ENCODE measurements around the gene RDH12.

DNA sequence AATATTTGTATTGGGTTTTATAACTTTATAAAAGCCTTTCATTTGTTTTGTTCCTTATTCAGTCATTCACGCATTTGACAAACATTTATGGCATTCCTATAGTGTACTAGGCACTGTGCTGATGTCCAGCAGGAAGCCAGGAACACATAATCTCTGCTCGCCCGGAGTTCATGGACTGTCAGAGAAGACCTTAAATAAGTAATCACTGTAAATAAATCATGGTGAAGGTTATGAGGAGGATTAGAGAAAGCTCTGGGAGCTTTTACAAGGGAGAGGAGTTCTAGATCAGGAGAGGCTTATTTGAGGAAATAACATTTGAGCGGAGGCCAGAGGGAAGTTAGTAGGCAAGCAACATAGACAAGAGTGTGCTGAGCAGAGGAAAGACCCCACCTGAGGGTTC is 4.7 kb upstream of the RDH12 start:
- TF ChIP-seq, protein P1, sequence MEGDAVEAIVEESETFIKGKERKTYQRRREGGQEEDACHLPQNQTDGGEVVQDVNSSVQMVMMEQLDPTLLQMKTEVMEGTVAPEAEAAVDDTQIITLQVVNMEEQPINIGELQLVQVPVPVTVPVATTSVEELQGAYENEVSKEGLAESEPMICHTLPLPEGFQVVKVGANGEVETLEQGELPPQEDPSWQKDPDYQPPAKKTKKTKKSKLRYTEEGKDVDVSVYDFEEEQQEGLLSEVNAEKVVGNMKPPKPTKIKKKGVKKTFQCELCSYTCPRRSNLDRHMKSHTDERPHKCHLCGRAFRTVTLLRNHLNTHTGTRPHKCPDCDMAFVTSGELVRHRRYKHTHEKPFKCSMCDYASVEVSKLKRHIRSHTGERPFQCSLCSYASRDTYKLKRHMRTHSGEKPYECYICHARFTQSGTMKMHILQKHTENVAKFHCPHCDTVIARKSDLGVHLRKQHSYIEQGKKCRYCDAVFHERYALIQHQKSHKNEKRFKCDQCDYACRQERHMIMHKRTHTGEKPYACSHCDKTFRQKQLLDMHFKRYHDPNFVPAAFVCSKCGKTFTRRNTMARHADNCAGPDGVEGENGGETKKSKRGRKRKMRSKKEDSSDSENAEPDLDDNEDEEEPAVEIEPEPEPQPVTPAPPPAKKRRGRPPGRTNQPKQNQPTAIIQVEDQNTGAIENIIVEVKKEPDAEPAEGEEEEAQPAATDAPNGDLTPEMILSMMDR (IDR thresholded peaks at IDR 0.05; ENCODE audit: low read length): no peak
- TF ChIP-seq EZH2 (IDR thresholded peaks at IDR 0.05; ENCODE audit: borderline replicate concordance, low read length): no peak

Measured in OCI-LY1 (cell line).